Parathyroid adenoma (tissue), 2 donors: Measurements from ENCODE around the gene OBSL1.

Source experiments
- H2AFZ ChIP-seq: fragments of 300-600 bp; sonication (generic); one replicate; pipeline ENCODE4 v1.7.0; 2017; ENCODE audit warnings: antibody characterized with exemption, mild to moderate bottlenecking
- H3K27ac ChIP-seq: fragments of 300-600 bp; sonication (generic); one replicate; pipeline ENCODE4 v1.7.0; 2017
- H3K27me3 ChIP-seq: fragments of 300-600 bp; sonication (generic); one replicate; pipeline ENCODE4 v1.7.0; 2017; ENCODE audit warnings: low read length; ENCODE audit not compliant: control insufficient read depth, insufficient read depth
- H3K36me3 ChIP-seq: fragments of 300-600 bp; sonication (generic); one replicate; pipeline ENCODE4 v1.7.0; 2017; ENCODE audit warnings: low read length; ENCODE audit not compliant: control insufficient read depth, insufficient read depth
- H3K4me1 ChIP-seq: fragments of 300-600 bp; sonication (generic); one replicate; pipeline ENCODE4 v1.7.0; 2017; ENCODE audit warnings: control low read depth
- H3K4me2 ChIP-seq: fragments of 300-600 bp; sonication (generic); one replicate; pipeline ENCODE4 v1.7.0; 2017; ENCODE audit warnings: low read length
- H3K4me3 ChIP-seq: fragments of 300-600 bp; sonication (generic); one replicate; pipeline ENCODE4 v1.7.0; 2017; ENCODE audit warnings: low read depth, low read length
- H3K79me2 ChIP-seq: fragments of 300-600 bp; sonication (generic); one replicate; pipeline ENCODE4 v1.7.0; 2017; ENCODE audit warnings: control low read depth
- H3K9ac ChIP-seq: fragments of 300-600 bp; sonication (generic); one replicate; pipeline ENCODE4 v1.7.0; 2017; ENCODE audit warnings: mild to moderate bottlenecking
- H3K9me3 ChIP-seq: fragments of 300-600 bp; sonication (generic); one replicate; pipeline ENCODE4 v1.7.0; 2017; ENCODE audit warnings: low read length; ENCODE audit not compliant: control insufficient read depth
- TF ChIP-seq, protein P1 (sequence below): fragments of 300-600 bp; sonication (generic); IDR thresholded peaks from one replicate; pipeline ENCODE4 v1.7.0; 2017; ENCODE audit warnings: antibody characterized with exemption, mild to moderate bottlenecking
- donor health status: primary hyperparathyroidism.

OBSL1 gene

DNA sequence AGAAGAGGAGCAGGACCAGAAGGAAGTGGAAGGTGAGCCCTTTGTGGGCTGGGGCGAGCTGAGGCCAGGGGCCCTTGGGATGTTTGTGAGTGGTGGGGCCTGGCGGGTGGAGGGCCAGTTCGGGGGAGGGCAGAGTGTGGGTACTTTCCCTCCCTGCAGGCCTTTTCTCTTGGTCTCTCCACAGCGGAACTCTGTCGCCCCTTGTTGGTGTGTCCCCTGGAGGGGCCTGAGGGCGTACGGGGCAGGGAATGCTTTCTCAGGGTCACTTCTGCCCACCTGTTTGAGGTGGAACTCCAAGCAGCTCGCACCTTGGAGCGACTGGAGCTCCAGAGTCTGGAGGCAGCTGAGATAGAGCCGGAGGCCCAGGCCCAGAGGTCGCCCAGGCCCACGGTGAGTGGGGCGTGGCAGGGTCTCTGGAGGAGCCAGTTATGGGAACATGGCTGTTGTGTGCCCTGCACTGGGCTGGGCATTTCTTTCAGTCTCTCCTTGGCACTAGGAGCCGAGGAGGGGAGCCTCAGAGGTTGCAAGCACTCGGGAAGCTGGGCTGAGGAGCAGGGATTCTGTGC lies 37.1 kb upstream of the OBSL1 start:
- Histone ChIP-seq H3K79me2 (no peaks in the 10 kb centered on the region), H3K4me3 (no peak overlapping the region), H3K4me2 (no peak overlapping the region), H3K27ac (no peak overlapping the region), H3K27me3 (no peaks in the 10 kb centered on the region), H3K4me1 (no peaks in the 10 kb centered on the region), H3K9ac (no peak overlapping the region), H2AFZ (no peak overlapping the region), H3K9me3 (no peaks in the 10 kb centered on the region), H3K36me3 (no peaks in the 10 kb centered on the region)
- TF ChIP-seq, protein P1, sequence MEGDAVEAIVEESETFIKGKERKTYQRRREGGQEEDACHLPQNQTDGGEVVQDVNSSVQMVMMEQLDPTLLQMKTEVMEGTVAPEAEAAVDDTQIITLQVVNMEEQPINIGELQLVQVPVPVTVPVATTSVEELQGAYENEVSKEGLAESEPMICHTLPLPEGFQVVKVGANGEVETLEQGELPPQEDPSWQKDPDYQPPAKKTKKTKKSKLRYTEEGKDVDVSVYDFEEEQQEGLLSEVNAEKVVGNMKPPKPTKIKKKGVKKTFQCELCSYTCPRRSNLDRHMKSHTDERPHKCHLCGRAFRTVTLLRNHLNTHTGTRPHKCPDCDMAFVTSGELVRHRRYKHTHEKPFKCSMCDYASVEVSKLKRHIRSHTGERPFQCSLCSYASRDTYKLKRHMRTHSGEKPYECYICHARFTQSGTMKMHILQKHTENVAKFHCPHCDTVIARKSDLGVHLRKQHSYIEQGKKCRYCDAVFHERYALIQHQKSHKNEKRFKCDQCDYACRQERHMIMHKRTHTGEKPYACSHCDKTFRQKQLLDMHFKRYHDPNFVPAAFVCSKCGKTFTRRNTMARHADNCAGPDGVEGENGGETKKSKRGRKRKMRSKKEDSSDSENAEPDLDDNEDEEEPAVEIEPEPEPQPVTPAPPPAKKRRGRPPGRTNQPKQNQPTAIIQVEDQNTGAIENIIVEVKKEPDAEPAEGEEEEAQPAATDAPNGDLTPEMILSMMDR = no peak

DNA sequence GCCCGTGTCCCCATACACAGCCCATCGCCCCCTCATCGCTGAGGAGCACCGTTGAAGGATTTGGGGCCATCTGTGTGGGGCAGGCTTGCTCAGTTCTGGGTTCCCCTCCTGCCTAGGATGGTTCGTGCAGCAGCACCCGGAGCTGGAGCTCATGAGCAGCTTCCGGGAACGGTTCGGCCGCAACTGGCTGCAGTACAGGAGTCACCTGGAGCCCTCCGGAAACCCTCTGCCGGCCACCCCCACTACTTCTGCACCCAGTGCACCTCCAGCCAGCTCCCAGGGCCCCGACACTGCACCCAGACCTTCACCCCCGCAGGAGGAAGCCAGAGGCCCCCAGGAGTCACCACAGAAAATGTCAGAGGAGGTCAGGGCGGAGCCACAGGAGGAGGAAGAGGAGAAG lies 36.6 kb upstream of the OBSL1 start:
- Histone ChIP-seq H3K36me3 (no peaks in the 10 kb centered on the region), H3K27ac (no peak overlapping the region), H3K27me3 (no peaks in the 10 kb centered on the region), H3K79me2 (no peaks in the 10 kb centered on the region), H3K9me3 (no peaks in the 10 kb centered on the region), H3K4me2 (no peak overlapping the region), H2AFZ (no peak overlapping the region), H3K4me1 (no peaks in the 10 kb centered on the region), H3K9ac (no peak overlapping the region), H3K4me3 (no peak overlapping the region)
- TF ChIP-seq, protein P1 = no peak

DNA sequence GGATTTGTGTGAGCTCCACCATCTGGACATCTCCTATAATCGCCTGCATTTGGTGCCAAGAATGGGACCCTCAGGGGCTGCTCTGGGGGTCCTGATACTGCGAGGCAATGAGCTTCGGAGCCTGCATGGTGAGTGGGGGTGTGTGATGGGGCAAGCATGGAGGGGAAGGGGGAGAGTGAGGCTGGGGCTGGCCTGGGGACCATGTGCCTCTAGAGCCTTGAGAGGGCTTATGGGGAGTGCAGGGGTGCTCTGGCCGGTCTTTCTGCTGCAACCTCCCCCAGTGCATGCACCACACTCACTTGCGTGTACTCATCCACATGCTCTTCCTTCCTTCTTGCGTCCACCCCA lies 34.2 kb upstream of the OBSL1 start:
- TF ChIP-seq, protein P1 = no peak
- Histone ChIP-seq H3K9ac (no peak overlapping the region), H3K4me1 (no peaks in the 10 kb centered on the region), H3K36me3 (no peaks in the 10 kb centered on the region), H3K4me3 (no peak overlapping the region), H3K4me2 (no peak overlapping the region), H2AFZ (no peak overlapping the region), H3K9me3 (no peaks in the 10 kb centered on the region), H3K79me2 (no peaks in the 10 kb centered on the region), H3K27ac (no peak overlapping the region), H3K27me3 (no peaks in the 10 kb centered on the region)

DNA sequence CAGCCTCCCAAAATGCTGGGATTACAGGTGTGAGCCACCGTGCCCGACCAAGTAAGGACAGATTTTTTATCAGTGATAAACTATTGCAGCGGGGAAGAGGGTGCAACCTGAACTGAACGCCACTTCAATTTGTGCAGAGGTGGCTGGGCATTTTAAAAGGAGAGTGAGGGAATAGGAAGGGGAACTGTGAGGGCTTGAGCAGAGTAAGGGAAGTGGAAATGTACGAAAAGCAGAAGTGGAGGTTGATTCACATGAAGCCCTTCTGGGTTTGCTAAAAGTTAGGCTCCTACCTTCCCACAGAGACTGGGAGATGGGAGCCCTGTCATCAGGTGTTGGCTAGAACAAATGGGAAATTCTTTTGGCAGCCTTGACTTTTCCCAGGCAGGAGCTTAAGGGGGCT lies 32.4 kb upstream of the OBSL1 start:
- no peak overlapping the region for H3K9ac ChIP-seq

More for the DNA sequence above, 32.4 kb upstream of the OBSL1 start:
- H3K4me2 ChIP-seq = no peak overlapping the region
- TF ChIP-seq, protein P1 = no peak
- no peaks in the 10 kb centered on the region for H3K27me3 ChIP-seq
- H3K4me3 ChIP-seq = no peak overlapping the region
- no peak overlapping the region for H3K27ac ChIP-seq
- H2AFZ ChIP-seq = no peak overlapping the region
- H3K79me2 ChIP-seq = no peaks in the 10 kb centered on the region
- no peaks in the 10 kb centered on the region for H3K9me3 ChIP-seq
- H3K36me3 ChIP-seq = no peaks in the 10 kb centered on the region
- H3K4me1 ChIP-seq = no peaks in the 10 kb centered on the region
